CD4-positive, CD25-positive, alpha-beta regulatory T cell (primary cell): ENCODE data around the gene OXLD1. TPM values are rescaled to one million over a fixed set of nuclear protein-coding genes. Genes with fewer than 3 reads are reported as not detected.
A peak's percentile ranks its signal among the peaks of the same experiment; 100 is the strongest.

Experiments
- ATAC-seq, 2 donors: fragments of 150-1000 bp; cut with Tn5 transposase; one replicate each; pipeline ENCODE4 v1.10.0; 2021; ENCODE audit warnings: low read depth in 2 of 2, moderate number of reproducible peaks in 2 of 2, moderate library complexity in 1 of 2
- DNase-seq, 3 donors: peaks; one replicate each; pipeline versions ENCODE4 v3.0.0 to v3.0.0-alpha.2; 2012 to 2022; ENCODE audit warnings: mixed read lengths in 1 of 3
- H3K27ac ChIP-seq: one replicate; pipeline ENCODE4 v1.7.0; 2013; ENCODE audit warnings: mild to moderate bottlenecking, low read length; ENCODE audit not compliant: insufficient read depth, poor library complexity, severe bottlenecking
- H3K27me3 ChIP-seq: one replicate; pipeline ENCODE4 v1.7.0; 2013; ENCODE audit warnings: low read length; ENCODE audit not compliant: control insufficient read depth, insufficient read depth
- H3K36me3 ChIP-seq: one replicate; pipeline ENCODE4 v1.7.0; 2013; ENCODE audit warnings: mild to moderate bottlenecking, low read length, moderate library complexity; ENCODE audit not compliant: control insufficient read depth, insufficient read depth
- H3K4me1 ChIP-seq: 2 replicates; pipeline ENCODE4 v1.7.0; 2013; ENCODE audit warnings: mild to moderate bottlenecking, low read length; ENCODE audit not compliant: insufficient read depth, control insufficient read depth, poor library complexity, severe bottlenecking
- H3K4me3 ChIP-seq: one replicate; pipeline ENCODE4 v1.7.0; 2013; ENCODE audit warnings: low read depth, mild to moderate bottlenecking, low read length, moderate library complexity
- H3K9me3 ChIP-seq, 2 experiments: 1 replicate in 1 of 2; 2 replicates in 1 of 2; pipeline ENCODE4 v1.7.0; 2013; ENCODE audit warnings: low read length in 2 of 2, mild to moderate bottlenecking in 1 of 2, moderate library complexity in 1 of 2; ENCODE audit not compliant: control insufficient read depth in 2 of 2
- H3K27ac Mint-ChIP-seq, 3 donors: one replicate each; pipeline ENCODE4 v1.8.0; 2020 to 2022; ENCODE audit warnings: mild to moderate bottlenecking in 3 of 3, mixed read lengths in 3 of 3, moderate library complexity in 2 of 3
- H3K27me3 Mint-ChIP-seq: one replicate; pipeline ENCODE4 v1.8.0; 2022; ENCODE audit warnings: mild to moderate bottlenecking, mixed read lengths
- H3K36me3 Mint-ChIP-seq: one replicate; pipeline ENCODE4 v1.8.0; 2020; ENCODE audit warnings: mixed read lengths
- H3K4me1 Mint-ChIP-seq, 4 donors: one replicate each; pipeline ENCODE4 v1.8.0; 2020 to 2022; ENCODE audit warnings: mixed read lengths in 4 of 4, mild to moderate bottlenecking in 1 of 4
- H3K4me3 Mint-ChIP-seq, 4 donors: one replicate each; pipeline ENCODE4 v1.8.0; 2020 to 2022; ENCODE audit warnings: mild to moderate bottlenecking in 4 of 4, mixed read lengths in 4 of 4, moderate library complexity in 3 of 4
- H3K9me3 Mint-ChIP-seq, 7 donors: one replicate each; pipeline ENCODE4 v1.8.0; 2020 to 2022; ENCODE audit warnings: mixed read lengths in 7 of 7, mild to moderate bottlenecking in 3 of 7, moderate library complexity in 2 of 7
- polyA plus RNA-seq, 4 donors: library from polyadenylated mRNA; unstranded; fragments of 300-500 nt; fragmentation: Illumina TruSeq; gene quantifications; one replicate each; pipeline ENCODE4 v1.2.3, GENCODE V29; 2021
- total RNA-seq: library from RNA; stranded (reverse); gene quantifications from one replicate; pipeline ENCODE4 v1.2.3, GENCODE V29; 2022

The OXLD1 gene
- total and polyA plus RNA-seq, 5 donors from 2014 or later = 37.7 to 108 (median 83.4) TPM

DNA sequence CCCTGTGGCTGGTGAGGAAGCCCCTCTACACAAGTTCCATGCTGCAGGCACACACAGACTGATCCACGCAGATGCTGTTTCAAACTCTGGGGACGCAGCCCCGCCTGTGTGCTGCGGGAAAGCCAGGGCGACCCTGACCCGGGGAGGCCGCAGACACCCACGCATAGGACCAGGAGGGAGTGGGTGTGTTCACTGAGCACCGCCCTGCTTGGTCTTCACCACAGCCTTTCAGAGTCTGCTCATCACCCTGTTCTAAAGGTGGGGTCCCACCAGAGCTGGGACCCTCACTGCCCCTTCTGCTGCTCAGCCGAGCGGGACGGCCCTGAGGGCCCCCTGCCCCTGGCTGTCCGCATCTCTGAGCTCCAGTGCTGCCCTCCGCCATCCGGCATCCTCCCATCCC is 21.9 kb downstream of the OXLD1 start:
- H3K4me1 Mint-ChIP-seq = no peaks in the 10 kb centered on the region
- peaks cover 0 to 3% (median 0%) of the 10 kb centered on the region in 7 donors for H3K9me3 Mint-ChIP-seq
- Histone ChIP-seq H3K27me3 (no peaks in the 10 kb centered on the region), H3K4me3 (no peak overlapping the region), H3K27ac (no peak overlapping the region), H3K36me3 (no peaks in the 10 kb centered on the region), H3K9me3 (no peaks in the 10 kb centered on the region), H3K4me1 (no peaks in the 10 kb centered on the region)
- no peak for DNase-seq
- H3K27me3 Mint-ChIP-seq = peaks cover 9% of the 10 kb centered on the region
- H3K4me3 Mint-ChIP-seq = no peak overlapping the region
- no peak for ATAC-seq
- H3K36me3 Mint-ChIP-seq = no peaks in the 10 kb centered on the region
- H3K27ac Mint-ChIP-seq = no peak overlapping the region

GRCh38 chr17:81641825-81642489 is 24.4 kb downstream of the OXLD1 start:
- no peaks in the 10 kb centered on the region for H3K27me3 ChIP-seq
- Mint-ChIP-seq H3K27me3 (no peaks in the 10 kb centered on the region), H3K9me3 (no peaks in the 10 kb centered on the region), H3K36me3 (no peaks in the 10 kb centered on the region), H3K4me3 (no peak overlapping the region), H3K27ac (no peak overlapping the region), H3K4me1 (peaks cover 0 to 7% (median 2%) of the 10 kb centered on the region in 4 donors)
- ATAC-seq (no peak), DNase-seq (no peak)
- H3K27ac ChIP-seq = no peak overlapping the region
- no peaks in the 10 kb centered on the region for H3K36me3 ChIP-seq
- H3K9me3 ChIP-seq = no peaks in the 10 kb centered on the region
- no peak overlapping the region for H3K4me3 ChIP-seq
- peaks cover 3% of the 10 kb centered on the region for H3K4me1 ChIP-seq

DNA sequence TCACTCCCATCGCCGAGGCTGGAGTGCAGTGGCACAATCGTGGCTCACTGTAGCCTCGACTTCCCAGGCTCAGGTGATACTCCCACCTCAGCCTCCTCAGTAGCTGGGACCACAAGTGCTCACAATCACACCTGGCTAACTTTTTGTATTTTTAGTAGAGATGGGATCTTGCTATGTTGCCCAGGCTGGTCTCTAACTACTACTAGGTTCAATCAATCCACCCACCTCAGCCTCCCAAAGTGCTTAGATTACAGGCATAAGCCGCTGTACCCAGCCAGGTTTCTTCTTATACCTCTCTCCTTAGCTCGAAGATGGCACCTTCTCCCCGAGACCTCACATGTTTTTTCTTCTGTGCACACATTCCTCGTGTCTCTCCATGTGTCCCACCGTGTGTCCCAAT is 26.4 kb downstream of the OXLD1 start:
- Histone ChIP-seq H3K36me3 (no peaks in the 10 kb centered on the region), H3K27ac (no peak overlapping the region), H3K4me3 (no peak overlapping the region), H3K4me1 (peaks cover 14% of the 10 kb centered on the region), H3K9me3 (no peaks in the 10 kb centered on the region), H3K27me3 (no peaks in the 10 kb centered on the region)
- Mint-ChIP-seq H3K27ac (no peak overlapping the region), H3K27me3 (no peaks in the 10 kb centered on the region), H3K4me3 (peak overlapping the region in 1 of 4 donors; percentile 51), H3K9me3 (no peaks in the 10 kb centered on the region), H3K4me1 (peaks cover 0 to 18% (median 10%) of the 10 kb centered on the region in 4 donors), H3K36me3 (no peaks in the 10 kb centered on the region)
- no peak for ATAC-seq
- no peak for DNase-seq

DNA sequence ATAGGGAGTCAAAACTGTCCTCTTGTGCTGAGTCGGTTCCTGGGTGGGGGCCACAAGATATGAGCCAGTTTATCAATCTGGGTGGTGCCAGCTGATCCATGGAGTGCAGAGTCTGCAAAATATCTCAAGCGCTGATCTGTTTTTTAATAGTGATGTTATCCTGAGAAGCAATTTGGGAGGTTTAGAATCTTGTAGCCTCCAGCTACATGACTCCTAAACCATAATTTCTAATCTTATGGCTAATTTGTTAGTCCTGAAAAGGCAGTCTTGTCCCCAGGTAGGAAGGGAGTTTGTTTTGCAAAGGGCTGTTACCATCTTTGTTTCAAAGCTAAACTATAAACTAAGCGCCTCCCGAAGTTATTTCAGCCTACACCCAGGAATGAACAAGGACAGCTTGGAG is 27.7 kb downstream of the OXLD1 start:
- ATAC-seq = no peak
- Histone ChIP-seq H3K27me3 (no peaks in the 10 kb centered on the region), H3K9me3 (no peaks in the 10 kb centered on the region), H3K4me1 (peaks cover 14% of the 10 kb centered on the region), H3K4me3 (no peak overlapping the region), H3K36me3 (no peaks in the 10 kb centered on the region), H3K27ac (no peak overlapping the region)
- H3K27me3 Mint-ChIP-seq = no peaks in the 10 kb centered on the region
- H3K4me1 Mint-ChIP-seq = peaks cover 0 to 24% (median 13%) of the 10 kb centered on the region in 4 donors
- H3K27ac Mint-ChIP-seq = no peak overlapping the region
- H3K4me3 Mint-ChIP-seq = peak overlapping the region; percentile 16 to 88 (median 65)
- H3K9me3 Mint-ChIP-seq = no peaks in the 10 kb centered on the region
- no peak for DNase-seq
- no peaks in the 10 kb centered on the region for H3K36me3 Mint-ChIP-seq

DNA sequence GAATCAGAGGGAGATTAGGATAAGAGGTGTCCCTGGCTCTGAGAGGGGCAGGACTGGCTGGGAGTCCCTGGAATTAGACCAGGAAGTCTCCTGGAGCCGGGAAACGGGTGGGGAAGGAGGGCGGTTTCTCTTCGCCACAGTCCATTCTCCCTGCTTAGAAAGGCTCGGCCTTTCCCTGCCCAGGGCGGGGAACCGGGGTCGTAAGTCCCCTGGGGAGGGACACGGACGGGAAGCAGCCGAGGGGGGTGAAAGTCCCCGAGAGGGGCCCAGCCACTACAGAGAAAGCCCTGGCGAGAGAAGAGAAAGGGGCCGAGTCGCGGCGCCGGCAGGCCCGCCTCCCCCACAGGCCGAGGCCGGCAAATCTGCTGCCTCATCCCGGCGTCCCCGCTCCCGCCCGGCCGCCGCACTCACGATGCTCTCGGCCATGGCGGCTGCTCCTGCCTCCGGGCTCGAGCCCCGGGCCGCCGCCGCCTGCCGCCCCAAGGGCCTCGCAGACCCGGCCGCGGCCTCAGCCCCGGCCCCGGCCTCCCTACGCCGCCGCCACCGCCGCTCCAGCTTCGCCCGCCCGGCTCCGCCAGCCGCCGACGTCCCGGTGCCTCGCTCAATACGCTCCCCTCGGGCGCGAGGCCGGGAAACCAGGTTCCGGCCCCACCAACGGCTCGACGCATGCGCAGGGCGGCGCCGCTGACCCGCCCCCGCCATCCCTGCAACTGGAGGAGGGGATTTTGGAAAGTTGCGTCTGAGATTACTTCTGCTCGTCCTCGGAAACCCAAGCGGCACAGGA is 29.7 kb downstream of the OXLD1 start, which contains the start of the genes NPLOC4 and TSPAN10:
Gene NPLOC4 (minus strand): TSS at position 608 of the 784 bp plus-strand sequence. CDS start 182 bp downstream, at position 426.
Gene TSPAN10 (plus strand): TSS at position 692 of the 784 bp plus-strand sequence. CDS start 5,217 bp downstream, outside the sequence.
- H3K9me3 Mint-ChIP-seq = no peaks in the 10 kb centered on the region

DNA sequence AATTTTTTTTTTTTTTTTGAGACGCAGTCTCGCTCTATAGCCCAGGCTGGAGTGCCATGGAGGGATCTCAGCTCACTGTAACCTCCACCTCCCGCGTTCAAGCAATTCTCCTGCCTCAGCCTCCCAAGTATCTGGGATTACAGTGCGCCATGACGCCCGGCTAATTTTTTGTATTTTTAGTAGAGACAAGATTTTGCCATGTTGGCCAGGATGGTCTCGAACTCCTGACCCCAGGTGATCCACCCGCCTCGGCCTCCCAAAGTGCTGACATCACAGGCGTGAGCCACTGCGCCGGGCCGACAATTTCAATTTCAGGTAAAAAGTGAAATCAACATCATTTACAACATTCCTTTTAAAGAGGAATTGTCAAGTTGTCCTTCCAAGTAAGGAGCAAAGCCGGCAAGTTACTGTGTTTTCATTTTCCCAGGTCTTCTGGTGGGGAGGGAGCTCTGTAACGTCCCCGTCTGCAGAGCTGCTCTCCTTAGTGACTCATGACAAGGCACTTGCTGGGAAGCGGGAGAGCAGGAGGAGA is 30.4 kb downstream of the OXLD1 start:
- Mint-ChIP-seq H3K27ac (peak overlapping the region; percentile 76 to 93 (median 90)), H3K4me3 (peak overlapping the region; percentile 88 to 96 (median 95)), H3K9me3 (no peaks in the 10 kb centered on the region), H3K27me3 (no peaks in the 10 kb centered on the region), H3K4me1 (peaks cover 0 to 39% (median 18%) of the 10 kb centered on the region in 4 donors), H3K36me3 (no peaks in the 10 kb centered on the region)
- Histone ChIP-seq H3K27ac (no peak overlapping the region), H3K4me3 (peak overlapping the region; percentile 87), H3K36me3 (no peaks in the 10 kb centered on the region), H3K4me1 (peaks cover 18% of the 10 kb centered on the region), H3K27me3 (no peaks in the 10 kb centered on the region), H3K9me3 (no peaks in the 10 kb centered on the region)
- no peak for DNase-seq
- ATAC-seq = no peak

More for the DNA sequence above, 29.7 kb downstream of the OXLD1 start, which contains the start of the genes NPLOC4 and TSPAN10:
- peak within 1 kb of the TSS; percentile 87 for H3K4me3 ChIP-seq
- H3K36me3 Mint-ChIP-seq = no peaks in the 10 kb centered on the region
- peak within 1 kb of the TSS; percentile 41 for H3K27ac ChIP-seq
- H3K4me1 Mint-ChIP-seq = peaks cover 0 to 35% (median 18%) of the 10 kb centered on the region in 4 donors
- H3K4me1 ChIP-seq = peaks cover 18% of the 10 kb centered on the region
- H3K36me3 ChIP-seq = no peaks in the 10 kb centered on the region
- H3K4me3 Mint-ChIP-seq = peak within 1 kb of the TSS; percentile 88 to 96 (median 95)
- ATAC-seq (peak; percentile 85 to 91), DNase-seq (peak; percentile 72 to 82 (median 78))
- no peaks in the 10 kb centered on the region for H3K27me3 Mint-ChIP-seq
- no peaks in the 10 kb centered on the region for H3K27me3 ChIP-seq
- H3K9me3 ChIP-seq = no peaks in the 10 kb centered on the region
- H3K27ac Mint-ChIP-seq = peak within 1 kb of the TSS; percentile 76 to 93 (median 90)

DNA sequence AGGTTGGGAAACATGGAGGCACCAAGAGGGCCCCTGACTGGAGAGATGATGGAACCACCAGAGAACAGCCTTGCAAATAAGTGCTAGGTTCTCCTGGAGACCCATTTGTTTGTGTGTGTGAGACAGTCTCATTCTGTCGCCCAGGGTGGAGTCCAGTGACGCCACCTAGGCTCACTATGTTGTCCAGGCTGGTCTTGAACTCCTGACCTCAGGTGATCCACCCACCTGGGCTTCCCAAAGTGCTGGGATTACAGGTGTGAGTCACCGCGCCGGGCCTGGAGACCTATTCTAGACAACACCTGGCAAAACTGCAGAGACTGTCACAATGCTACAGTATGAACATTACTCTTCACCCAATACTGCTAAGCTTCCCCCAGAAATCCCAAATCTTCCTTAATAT is 31.0 kb downstream of the OXLD1 start:
- Mint-ChIP-seq H3K27ac (peak overlapping the region; percentile 9 to 93 (median 90)), H3K27me3 (no peaks in the 10 kb centered on the region), H3K36me3 (no peaks in the 10 kb centered on the region), H3K4me3 (peak overlapping the region; percentile 49 to 96 (median 91)), H3K9me3 (no peaks in the 10 kb centered on the region), H3K4me1 (peaks cover 0 to 39% (median 18%) of the 10 kb centered on the region in 4 donors)
- Histone ChIP-seq H3K27me3 (no peaks in the 10 kb centered on the region), H3K4me3 (peak overlapping the region; percentile 87), H3K9me3 (no peaks in the 10 kb centered on the region), H3K36me3 (no peaks in the 10 kb centered on the region), H3K4me1 (peaks cover 18% of the 10 kb centered on the region), H3K27ac (no peak overlapping the region)
- no peak for ATAC-seq
- no peak for DNase-seq
